ENCODE measurements around the gene ORC6. TPM values are rescaled to one million over a fixed set of nuclear protein-coding genes. Genes with fewer than 3 reads are reported as not detected.
A peak's percentile ranks its signal among the peaks of the same experiment; 100 is the strongest.

The ORC6 gene
- total and polyA plus RNA-seq, 9 of the 15 experiments (the other 6 are each of a cell fraction or from before 2014, with no cell fraction given), result 18.7 to 71.4 (median 47.0) TPM

- TF ChIP-seq MEF2D (tag; conservative IDR thresholded peaks at IDR 0.05; ENCODE audit: low read depth) (no peak), FOXK1 (CRISPR knock-in tag; IDR thresholded peaks at IDR 0.05; ENCODE audit: borderline replicate concordance) (no peak), SOX6 (IDR thresholded peaks at IDR 0.05) (no peak), ZBTB7A (IDR thresholded peaks at IDR 0.05; ENCODE audit: borderline replicate concordance, control insufficient read depth, low read depth, low read length) (no peak), JUN (IDR thresholded peaks at IDR 0.05; ENCODE audit: borderline replicate concordance, low read depth, low read length) (no peak), JUN (CRISPR knock-in tag; IDR thresholded peaks at IDR 0.05; ENCODE audit: borderline replicate concordance) (no peak), ZSCAN32 (CRISPR knock-in tag; IDR thresholded peaks at IDR 0.05) (no peak), CSDE1 (IDR thresholded peaks at IDR 0.05) (no peak), ESRRB (CRISPR knock-in tag; IDR thresholded peaks at IDR 0.05; ENCODE audit: borderline replicate concordance) (no peak), PPARD (CRISPR knock-in tag; IDR thresholded peaks at IDR 0.05) (no peak), NRF1 (conservative IDR thresholded peaks at IDR 0.05 in 1 of 2, IDR thresholded peaks at IDR 0.05 in 1 of 2) (peak; percentile 97 to 98), ZNF584 (CRISPR knock-in tag; IDR thresholded peaks at IDR 0.05; ENCODE audit: low read depth) (no peak), ZNF212 (CRISPR knock-in tag; IDR thresholded peaks at IDR 0.05) (no peak), HINFP (tag; conservative IDR thresholded peaks at IDR 0.05; ENCODE audit: low read depth) (no peak), EZH2 (IDR thresholded peaks at IDR 0.05; ENCODE audit: borderline replicate concordance, low read depth, low read length) (no peak), TEAD2 (tag; IDR thresholded peaks at IDR 0.05) (no peak), HIVEP1 (CRISPR knock-in tag; IDR thresholded peaks at IDR 0.05) (no peak), ZNF3 (CRISPR knock-in tag; IDR thresholded peaks at IDR 0.05) (no peak), SMARCA5 (IDR thresholded peaks at IDR 0.05) (no peak), NCOA2 (IDR thresholded peaks at IDR 0.05; ENCODE audit: partially characterized antibody in 2 of 2) (no peak), TFAP4 (CRISPR knock-in tag; IDR thresholded peaks at IDR 0.05; ENCODE audit: borderline replicate concordance) (no peak), SPI1 (IDR thresholded peaks at IDR 0.05; ENCODE audit: borderline replicate concordance, low read depth, low read length) (no peak)
- TF ChIP-seq, protein P1, sequence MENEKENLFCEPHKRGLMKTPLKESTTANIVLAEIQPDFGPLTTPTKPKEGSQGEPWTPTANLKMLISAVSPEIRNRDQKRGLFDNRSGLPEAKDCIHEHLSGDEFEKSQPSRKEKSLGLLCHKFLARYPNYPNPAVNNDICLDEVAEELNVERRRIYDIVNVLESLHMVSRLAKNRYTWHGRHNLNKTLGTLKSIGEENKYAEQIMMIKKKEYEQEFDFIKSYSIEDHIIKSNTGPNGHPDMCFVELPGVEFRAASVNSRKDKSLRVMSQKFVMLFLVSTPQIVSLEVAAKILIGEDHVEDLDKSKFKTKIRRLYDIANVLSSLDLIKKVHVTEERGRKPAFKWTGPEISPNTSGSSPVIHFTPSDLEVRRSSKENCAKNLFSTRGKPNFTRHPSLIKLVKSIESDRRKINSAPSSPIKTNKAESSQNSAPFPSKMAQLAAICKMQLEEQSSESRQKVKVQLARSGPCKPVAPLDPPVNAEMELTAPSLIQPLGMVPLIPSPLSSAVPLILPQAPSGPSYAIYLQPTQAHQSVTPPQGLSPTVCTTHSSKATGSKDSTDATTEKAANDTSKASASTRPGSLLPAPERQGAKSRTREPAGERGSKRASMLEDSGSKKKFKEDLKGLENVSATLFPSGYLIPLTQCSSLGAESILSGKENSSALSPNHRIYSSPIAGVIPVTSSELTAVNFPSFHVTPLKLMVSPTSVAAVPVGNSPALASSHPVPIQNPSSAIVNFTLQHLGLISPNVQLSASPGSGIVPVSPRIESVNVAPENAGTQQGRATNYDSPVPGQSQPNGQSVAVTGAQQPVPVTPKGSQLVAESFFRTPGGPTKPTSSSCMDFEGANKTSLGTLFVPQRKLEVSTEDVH (IDR thresholded peaks at IDR 0.05; ENCODE audit: low read depth, partially characterized antibody), result no peak
Measured at GRCh38 chr16:46689365-46690280, at the start of gene ORC6 (continued).
